GM12878 (cell line): ENCODE data around the gene IL34. TPM values are rescaled to one million over a fixed set of nuclear protein-coding genes. Genes with fewer than 3 reads are reported as not detected.

Experiments
- ATAC-seq: fragments of 200-7000 bp; cut with Tn5 transposase; 3 replicates; pipeline ENCODE4 v1.9.1; 2020; ENCODE audit warnings: mild to moderate bottlenecking, moderate library complexity
- BruUV-seq: library from RNA; stranded (reverse); fragments of 400-500 nt; replicated peaks from 2 replicates; lab custom pipeline; 2021; lab: Mats Ljungman, UMichigan
- CTCF ChIA-PET: fragments of 300-600 bp; sonication (Branson Sonifier 250); formaldehyde crosslinking; extraction: SDS; loops from one replicate; lab custom pipeline; 2021; ENCODE audit warnings: inconsistent platforms; lab: Yijun Ruan, JAX
- POLR2A ChIA-PET: fragments of 350-600 bp; formaldehyde crosslinking; extraction: SDS; loops from one replicate; lab custom pipeline; 2021; ENCODE audit warnings: inconsistent platforms; lab: Charles Lee
- RAD21 ChIA-PET: fragments of 300-600 bp; sonication (Branson Sonifier 250); formaldehyde crosslinking; loops from one replicate; lab custom pipeline; 2023; ENCODE audit warnings: antibody characterized with exemption; ENCODE audit not compliant: unreplicated experiment; lab: Charles Lee
- SMC1A ChIA-PET: fragments of 300-600 bp; sonication (Branson Sonifier 250); formaldehyde crosslinking; loops from one replicate; lab custom pipeline; 2023; ENCODE audit not compliant: unreplicated experiment, uncharacterized antibody; lab: Charles Lee
- DNase-seq: peaks from one replicate; pipeline ENCODE4 v3.0.0-alpha.2; 2011; ENCODE audit warnings: low read depth, low spot score
- FAIRE-seq: peaks from 3 replicates; lab custom pipeline; 2011; peaks lifted over from hg19 to GRCh38; lab: Jason Lieb, UNC
- H2AFZ ChIP-seq: 2 replicates; pipeline ENCODE4 v1.6.0; 2011; ENCODE audit warnings: low read depth, low read length, control low read depth; ENCODE audit not compliant: control insufficient read depth
- H3K27ac ChIP-seq: 2 replicates; pipeline ENCODE4 v1.5.1; 2011; ENCODE audit warnings: control low read depth; ENCODE audit not compliant: control insufficient read depth, insufficient read depth
- H3K27me3 ChIP-seq, 2 experiments: replicated peaks in 1 of 2; 2 replicates each; pipeline versions ENCODE4 v1.6.0 to v1.6.1; 2011; ENCODE audit warnings: low read length in 1 of 2; ENCODE audit not compliant: control insufficient read depth in 2 of 2, insufficient read depth in 2 of 2
- H3K36me3 ChIP-seq, 2 experiments: 2 replicates each; pipeline ENCODE4 v1.5.1; 2011; ENCODE audit warnings: low read length in 1 of 2; ENCODE audit not compliant: control insufficient read depth in 2 of 2, insufficient read depth in 2 of 2
- H3K4me1 ChIP-seq: 2 replicates; pipeline ENCODE4 v1.6.1; 2011; ENCODE audit warnings: mild to moderate bottlenecking, low read length, moderate library complexity, mixed read lengths; ENCODE audit not compliant: control insufficient read depth, insufficient read depth
- H3K4me2 ChIP-seq: 2 replicates; pipeline ENCODE4 v1.6.0; 2011; ENCODE audit warnings: control low read depth; ENCODE audit not compliant: control insufficient read depth, insufficient read depth
- H3K4me3 ChIP-seq: fragments of 200-600 bp; sonication (generic); 2 replicates; pipeline ENCODE4 v1.5.1; 2016
- H3K79me2 ChIP-seq: 2 replicates; pipeline ENCODE4 v1.6.0; 2011; ENCODE audit warnings: low read length; ENCODE audit not compliant: control insufficient read depth, insufficient read depth
- H3K9ac ChIP-seq: 2 replicates; pipeline ENCODE4 v1.8.0; 2011; ENCODE audit warnings: low read length, control low read depth, mixed read lengths; ENCODE audit not compliant: control insufficient read depth, insufficient read depth
- H3K9me3 ChIP-seq: replicated peaks from 3 replicates; pipeline ENCODE4 v1.5.1; 2011; ENCODE audit warnings: mild to moderate bottlenecking, low read length; ENCODE audit not compliant: control insufficient read depth, insufficient read depth
- H4K20me1 ChIP-seq: 2 replicates; pipeline ENCODE4 v1.6.0; 2011; ENCODE audit not compliant: control insufficient read depth, insufficient read depth
- ESRRA ChIP-seq: IDR thresholded peaks from 2 replicates; pipeline ENCODE4 v1.6.1; 2012; ENCODE audit warnings: mild to moderate bottlenecking, low read length, improper control_type of control experiment
- FOXK2 ChIP-seq: fragments of 450-650 bp; IDR thresholded peaks from 2 replicates; pipeline ENCODE4 v1.6.1; 2017; ENCODE audit warnings: mild to moderate bottlenecking, moderate library complexity
- HCFC1 ChIP-seq: fragments of 150-350 bp; IDR thresholded peaks from 2 replicates; pipeline ENCODE4 v1.6.1; 2014; ENCODE audit warnings: low read length
- HDGF ChIP-seq: fragments of 450-650 bp; IDR thresholded peaks from 2 replicates; pipeline ENCODE4 v1.6.1; 2016; ENCODE audit warnings: antibody characterized with exemption
- NFYA ChIP-seq: IDR thresholded peaks from 2 replicates; pipeline ENCODE4 v1.6.1; 2011; ENCODE audit warnings: low read depth, mild to moderate bottlenecking, low read length, improper control_type of control experiment, borderline replicate concordance
- NR2F1 ChIP-seq: fragments of 450-650 bp; conservative IDR thresholded peaks from 2 replicates; pipeline ENCODE4 v1.6.1; 2017; ENCODE audit warnings: mild to moderate bottlenecking
- PML ChIP-seq: IDR thresholded peaks from 2 replicates; pipeline ENCODE4 v1.6.1; 2012; ENCODE audit warnings: low read length, inconsistent platforms
- RAD21 ChIP-seq: IDR thresholded peaks from 2 replicates; pipeline ENCODE4 v1.6.1; 2011; ENCODE audit warnings: mild to moderate bottlenecking, low read depth, low read length, moderate library complexity; ENCODE audit not compliant: insufficient read depth
- SIX5 ChIP-seq: IDR thresholded peaks from 2 replicates; pipeline ENCODE4 v1.6.1; 2011; ENCODE audit warnings: mild to moderate bottlenecking, low read depth, low read length, moderate library complexity; ENCODE audit not compliant: severe bottlenecking
- SREBF2 ChIP-seq: IDR thresholded peaks from 2 replicates; pipeline ENCODE4 v1.6.1; 2012; ENCODE audit warnings: mild to moderate bottlenecking, low read length
- STAT3 ChIP-seq: IDR thresholded peaks from 2 replicates; pipeline ENCODE4 v1.6.1; 2011; ENCODE audit warnings: low read depth, low read length, improper control_type of control experiment
- TAF1 ChIP-seq: IDR thresholded peaks from 2 replicates; pipeline ENCODE4 v1.6.1; 2011; ENCODE audit warnings: mild to moderate bottlenecking, low read depth, low read length, borderline replicate concordance
- TCF7 ChIP-seq: IDR thresholded peaks from 2 replicates; pipeline ENCODE4 v1.6.1; 2014; ENCODE audit warnings: antibody characterized with exemption, borderline replicate concordance
- WRNIP1 ChIP-seq: IDR thresholded peaks from 2 replicates; pipeline ENCODE4 v1.6.1; 2011; ENCODE audit warnings: low read depth, low read length, improper control_type of control experiment, borderline replicate concordance
- WGBS: methylation state at CpG from one replicate; pipeline ENCODE4 v1.1.6; 2016; ENCODE audit warnings: low lambda C conversion rate; ENCODE audit not compliant: insufficient replicate concordance, insufficient coverage; ENCODE audit errors: missing lambda C conversion rate; 5-methylcytosine and 5-hydroxymethylcytosine counted together
- in situ Hi-C: fragments of 300-500 bp; cut with MboI; formaldehyde crosslinking; loops from 9 replicates; pipeline ENCODE4 v1.14.3; 2018; ENCODE audit warnings: mixed read lengths
- intact Hi-C: fragments of 100-400 bp; cut with micrococcal nuclease; formaldehyde crosslinking; loops from one replicate; pipeline ENCODE4 v1.14.2; 2022; ENCODE audit not compliant: unreplicated experiment
- polyA plus RNA-seq, 11 experiments: library from polyadenylated mRNA; depleted of rRNA in 4 of 11; unstranded in 6 of 11; stranded (reverse) in 5 of 11; fragments of >200 nt; fragmentation: Nextera tagmentation in 4 of 11; fragmentation: Illumina TruSeq in 1 of 11; extraction: Ambion mirVana in 4 of 11; extraction: Trizol in 1 of 11; gene quantifications; 1 replicate in 1 of 11; 2 replicates in 10 of 11; pipeline versions ENCODE4 v1.2.1 to v1.2.3, GENCODE V29; 2011 to 2016; ENCODE audit warnings: inconsistent platforms in 2 of 11, missing spikeins in 2 of 11, low read depth in 1 of 11
- total RNA-seq, 4 experiments: library from RNA; depleted of rRNA in 3 of 4; stranded (reverse); fragments of >200 nt in 3 of 4; fragmentation: Illumina TruSeq in 1 of 4; extraction: Trizol in 1 of 4; gene quantifications; 2 replicates each; pipeline versions ENCODE4 v1.2.1 to v1.2.3, GENCODE V29; 2013 to 2021
- TF ChIP-seq, protein P1 (sequence below): fragments of 450-650 bp; conservative IDR thresholded peaks from 2 replicates; pipeline ENCODE4 v1.6.1; 2017; ENCODE audit warnings: mild to moderate bottlenecking, moderate library complexity
- TF ChIP-seq, protein P2 (sequence below): IDR thresholded peaks from 2 replicates; pipeline ENCODE4 v1.6.1; 2011; ENCODE audit warnings: low read depth, mild to moderate bottlenecking, low read length, moderate library complexity, borderline replicate concordance; ENCODE audit errors: extremely low read depth
- TF ChIP-seq, protein P3 (sequence below): fragments of 450-650 bp; IDR thresholded peaks from 2 replicates; pipeline ENCODE4 v1.6.1; 2017; ENCODE audit warnings: borderline replicate concordance

Gene IL34
- total and polyA plus RNA-seq, 10 of the 15 experiments (the other 5 are each of a cell fraction or from before 2014, with no cell fraction given) = 0.27 to 0.40 TPM; not detected in 8

DNA sequence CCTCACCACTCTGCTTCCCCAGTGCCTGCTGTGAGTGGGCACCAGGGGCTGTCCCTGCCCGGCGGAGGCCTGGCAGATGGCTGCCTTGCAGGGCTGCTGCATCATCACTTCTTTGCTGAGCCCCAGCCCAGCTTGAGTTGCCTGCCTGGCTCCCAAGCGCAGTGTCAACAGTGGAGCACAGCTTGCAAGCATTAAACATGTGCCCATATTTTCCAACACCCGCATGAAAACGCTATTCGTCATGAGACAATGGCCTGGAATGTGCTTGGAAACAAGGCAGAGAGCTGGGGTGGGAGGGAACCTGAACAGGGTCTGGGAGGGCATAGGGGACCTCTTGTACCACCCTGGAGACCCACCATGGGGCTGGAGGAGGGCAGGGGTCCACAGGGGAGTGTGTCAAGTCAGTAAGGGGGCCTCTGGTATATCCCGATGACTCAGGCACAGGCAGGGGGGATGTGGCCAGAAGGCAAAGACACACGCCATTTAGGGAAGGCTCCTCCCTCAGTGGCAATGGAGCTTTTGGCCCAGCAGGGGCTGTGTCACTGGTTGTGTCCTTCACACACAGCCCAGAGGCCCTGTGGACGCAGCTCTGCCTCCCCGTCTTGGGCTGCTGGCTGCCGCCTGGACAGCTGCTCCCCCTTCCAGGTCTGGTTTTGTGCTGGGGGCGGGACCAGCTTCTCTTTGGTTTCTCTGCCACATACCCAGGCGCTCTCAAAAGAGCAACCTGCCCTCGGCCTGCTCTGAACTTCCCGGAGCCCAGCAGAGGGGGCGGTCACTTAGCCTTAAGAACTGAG, 56.9 kb downstream of the IL34 start (continued):
- TF ChIP-seq NFYA (no peak), RAD21 (no peak), STAT3 (no peak), TCF7 (no peak)

DNA sequence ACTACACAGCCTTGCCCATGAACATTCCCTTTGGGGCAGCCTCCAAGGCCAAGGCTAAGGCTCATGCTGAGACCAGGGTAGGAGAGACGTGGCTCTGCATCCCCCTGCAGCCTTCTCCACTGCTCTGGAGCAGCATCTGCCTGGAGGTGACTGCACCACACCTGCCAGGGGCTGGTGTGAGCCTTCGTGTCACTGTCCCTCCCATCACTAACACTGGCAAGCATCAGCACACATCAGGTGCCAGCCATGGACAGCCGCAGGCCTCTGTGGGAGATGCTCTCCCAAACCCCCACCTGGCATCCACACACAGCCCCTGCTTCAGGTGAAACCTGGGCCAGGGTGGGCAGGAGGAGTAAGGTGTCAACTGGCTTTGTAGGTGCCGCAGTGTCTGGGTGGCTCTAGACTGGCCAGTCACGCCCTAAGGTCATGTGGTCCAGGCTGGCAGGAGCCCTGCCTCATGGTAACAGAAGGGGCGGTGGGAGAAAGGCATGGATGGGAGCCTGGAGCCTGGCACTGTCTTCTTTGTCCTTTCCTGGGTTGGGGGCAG, 57.5 kb downstream of the IL34 start:
- Histone ChIP-seq H3K9ac (no peak overlapping the region), H3K4me1 (no peaks in the 10 kb centered on the region), H3K27ac (no peak overlapping the region), H3K27me3 (no peaks in the 10 kb centered on the region), H3K4me2 (no peak overlapping the region), H3K4me3 (no peak overlapping the region), H2AFZ (no peak overlapping the region), H3K36me3 (peaks cover 0 to 5% of the 10 kb centered on the region in 2 experiments; a peak in 2 of 4 replicates), H3K79me2 (no peaks in the 10 kb centered on the region), H4K20me1 (no peaks in the 10 kb centered on the region), H3K9me3 (no peaks in the 10 kb centered on the region)
- POLR2A ChIA-PET = no interaction called here
- no TSS peak for BruUV-seq
- RAD21 ChIA-PET = no interaction called here
- TF ChIP-seq HDGF (no peak), WRNIP1 (no peak), NR2F1 (no peak), HCFC1 (no peak), FOXK2 (no peak), SREBF2 (no peak), TAF1 (no peak), ESRRA (no peak), PML (no peak), SIX5 (no peak)
- TF ChIP-seq, protein P1, sequence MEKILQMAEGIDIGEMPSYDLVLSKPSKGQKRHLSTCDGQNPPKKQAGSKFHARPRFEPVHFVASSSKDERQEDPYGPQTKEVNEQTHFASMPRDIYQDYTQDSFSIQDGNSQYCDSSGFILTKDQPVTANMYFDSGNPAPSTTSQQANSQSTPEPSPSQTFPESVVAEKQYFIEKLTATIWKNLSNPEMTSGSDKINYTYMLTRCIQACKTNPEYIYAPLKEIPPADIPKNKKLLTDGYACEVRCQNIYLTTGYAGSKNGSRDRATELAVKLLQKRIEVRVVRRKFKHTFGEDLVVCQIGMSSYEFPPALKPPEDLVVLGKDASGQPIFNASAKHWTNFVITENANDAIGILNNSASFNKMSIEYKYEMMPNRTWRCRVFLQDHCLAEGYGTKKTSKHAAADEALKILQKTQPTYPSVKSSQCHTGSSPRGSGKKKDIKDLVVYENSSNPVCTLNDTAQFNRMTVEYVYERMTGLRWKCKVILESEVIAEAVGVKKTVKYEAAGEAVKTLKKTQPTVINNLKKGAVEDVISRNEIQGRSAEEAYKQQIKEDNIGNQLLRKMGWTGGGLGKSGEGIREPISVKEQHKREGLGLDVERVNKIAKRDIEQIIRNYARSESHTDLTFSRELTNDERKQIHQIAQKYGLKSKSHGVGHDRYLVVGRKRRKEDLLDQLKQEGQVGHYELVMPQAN = no peak
- TF ChIP-seq, protein P2, sequence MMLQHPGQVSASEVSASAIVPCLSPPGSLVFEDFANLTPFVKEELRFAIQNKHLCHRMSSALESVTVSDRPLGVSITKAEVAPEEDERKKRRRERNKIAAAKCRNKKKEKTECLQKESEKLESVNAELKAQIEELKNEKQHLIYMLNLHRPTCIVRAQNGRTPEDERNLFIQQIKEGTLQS = no peak
- TF ChIP-seq, protein P3, sequence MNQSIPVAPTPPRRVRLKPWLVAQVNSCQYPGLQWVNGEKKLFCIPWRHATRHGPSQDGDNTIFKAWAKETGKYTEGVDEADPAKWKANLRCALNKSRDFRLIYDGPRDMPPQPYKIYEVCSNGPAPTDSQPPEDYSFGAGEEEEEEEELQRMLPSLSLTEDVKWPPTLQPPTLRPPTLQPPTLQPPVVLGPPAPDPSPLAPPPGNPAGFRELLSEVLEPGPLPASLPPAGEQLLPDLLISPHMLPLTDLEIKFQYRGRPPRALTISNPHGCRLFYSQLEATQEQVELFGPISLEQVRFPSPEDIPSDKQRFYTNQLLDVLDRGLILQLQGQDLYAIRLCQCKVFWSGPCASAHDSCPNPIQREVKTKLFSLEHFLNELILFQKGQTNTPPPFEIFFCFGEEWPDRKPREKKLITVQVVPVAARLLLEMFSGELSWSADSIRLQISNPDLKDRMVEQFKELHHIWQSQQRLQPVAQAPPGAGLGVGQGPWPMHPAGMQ = no peak
- in situ Hi-C loops = no loop called here
- SMC1A ChIA-PET = no interaction called here
- intact Hi-C loops = no loop called here
- 73% methylated on average over 6 of the region's 6 CpGs for WGBS
- CTCF ChIA-PET = no interaction called here
- no peak; the same call in 2 of the 3 replicates for ATAC-seq
- FAIRE-seq = no peak
- DNase-seq = no peak
